GM23338 (cell line): ENCODE measurements around the gene WDR49. TPM values are rescaled to one million over a fixed set of nuclear protein-coding genes. Genes with fewer than 3 reads are reported as not detected.

Experiments used
- ATAC-seq: fragments of 200-7000 bp; cut with Tn5 transposase; 3 replicates; pipeline ENCODE4 v1.9.1; 2020
- DNase-seq: peaks from one replicate; pipeline ENCODE4 v3.0.0-alpha.2; 2015; ENCODE audit warnings: low spot score
- H2AFZ ChIP-seq: fragments of 200-600 bp; sonication (generic); 2 replicates; pipeline ENCODE4 v1.8.0; 2016; ENCODE audit warnings: antibody characterized with exemption, mild to moderate bottlenecking, moderate library complexity
- H3F3A ChIP-seq: fragments of 200-600 bp; sonication (generic); replicated peaks from 2 replicates; pipeline ENCODE4 v1.8.0; 2017; ENCODE audit warnings: antibody characterized with exemption, mixed run types, low read depth
- H3K27ac ChIP-seq: fragments of 200-600 bp; sonication (generic); 2 replicates; pipeline ENCODE4 v1.6.1; 2016; ENCODE audit warnings: low read depth
- H3K27me3 ChIP-seq: fragments of 200-600 bp; sonication (generic); 2 replicates; pipeline ENCODE4 v1.8.0; 2016; ENCODE audit warnings: mild to moderate bottlenecking, mixed run types, moderate library complexity; ENCODE audit not compliant: insufficient read depth
- H3K36me3 ChIP-seq: fragments of 200-600 bp; sonication (generic); 2 replicates; pipeline ENCODE4 v1.8.0; 2016; ENCODE audit warnings: mild to moderate bottlenecking; ENCODE audit not compliant: insufficient read depth
- H3K4me1 ChIP-seq: fragments of 200-600 bp; sonication (generic); 2 replicates; pipeline ENCODE4 v1.8.0; 2016; ENCODE audit warnings: mild to moderate bottlenecking, moderate library complexity; ENCODE audit not compliant: insufficient read depth
- H3K4me2 ChIP-seq: fragments of 200-600 bp; sonication (generic); 2 replicates; pipeline ENCODE4 v1.7.1; 2017; ENCODE audit warnings: mixed run types
- H3K4me3 ChIP-seq: fragments of 200-600 bp; sonication (generic); 2 replicates; pipeline ENCODE4 v1.6.1; 2016; ENCODE audit warnings: mixed run types
- H3K79me2 ChIP-seq: fragments of 200-600 bp; sonication (generic); replicated peaks from 2 replicates; pipeline ENCODE4 v1.8.0; 2017; ENCODE audit warnings: mild to moderate bottlenecking; ENCODE audit not compliant: insufficient read depth
- H3K9me2 ChIP-seq: fragments of 200-600 bp; sonication (generic); 2 replicates; pipeline ENCODE4 v1.8.0; 2017; ENCODE audit not compliant: insufficient read depth
- H4K20me1 ChIP-seq: fragments of 200-600 bp; sonication (generic); replicated peaks from 2 replicates; pipeline ENCODE4 v1.8.0; 2017; ENCODE audit warnings: mild to moderate bottlenecking; ENCODE audit not compliant: insufficient read depth
- H3K27ac Mint-ChIP-seq: 2 replicates; pipeline ENCODE4 v1.8.0; 2020; ENCODE audit warnings: inconsistent platforms, mild to moderate bottlenecking, moderate library complexity, mixed read lengths
- H3K27me3 Mint-ChIP-seq: 3 replicates; pipeline ENCODE4 v1.8.0; 2022; ENCODE audit warnings: low read depth, mild to moderate bottlenecking, moderate library complexity, mixed read lengths, inconsistent platforms; ENCODE audit not compliant: insufficient read depth, poor library complexity
- H3K36me3 Mint-ChIP-seq: 3 replicates; pipeline ENCODE4 v1.8.0; 2021; ENCODE audit warnings: low read depth, mild to moderate bottlenecking, inconsistent platforms, moderate library complexity, mixed read lengths
- H3K4me1 Mint-ChIP-seq: 3 replicates; pipeline ENCODE4 v1.8.0; 2020; ENCODE audit warnings: mild to moderate bottlenecking, inconsistent platforms, mixed read lengths
- H3K4me3 Mint-ChIP-seq: 3 replicates; pipeline ENCODE4 v1.8.0; 2021; ENCODE audit warnings: moderate library complexity, mild to moderate bottlenecking, inconsistent platforms, mixed read lengths
- H3K9me3 Mint-ChIP-seq: 3 replicates; pipeline ENCODE4 v1.8.0; 2020; ENCODE audit warnings: moderate library complexity, mild to moderate bottlenecking, inconsistent platforms, mixed read lengths
- CREB1 ChIP-seq: fragments of 250-450 bp; sonication (Bioruptor Pico); IDR thresholded peaks from 2 replicates; pipeline ENCODE4 v1.5.0; 2020; ENCODE audit warnings: low read depth, mild to moderate bottlenecking, moderate library complexity
- CTCF ChIP-seq, 2 experiments: fragments of 200-600 bp in 1 of 2; sonication (generic) in 1 of 2; conservative IDR thresholded peaks; 2 replicates each; pipeline versions ENCODE4 v1.5.1 to v1.6.1; 2016 to 2017; ENCODE audit warnings: antibody characterized with exemption in 2 of 2, low read depth in 2 of 2, mild to moderate bottlenecking in 2 of 2, moderate library complexity in 1 of 2
- NANOG ChIP-seq: IDR thresholded peaks from 2 replicates; pipeline ENCODE4 v1.6.1; 2016; ENCODE audit warnings: antibody characterized with exemption, borderline replicate concordance
- POLR2AphosphoS5 ChIP-seq: IDR thresholded peaks from 2 replicates; pipeline ENCODE4 v1.6.1; 2016; ENCODE audit warnings: antibody characterized with exemption, low read depth
- REST ChIP-seq: IDR thresholded peaks from one replicate; pipeline ENCODE4 v1.6.1; 2018; ENCODE audit warnings: antibody characterized with exemption; ENCODE audit not compliant: unreplicated experiment
- STAT1 ChIP-seq: IDR thresholded peaks from one replicate; pipeline ENCODE4 v1.6.1; 2016; ENCODE audit warnings: antibody characterized with exemption; ENCODE audit not compliant: unreplicated experiment
- ZNF114 ChIP-seq: fragments of 250-450 bp; sonication (Bioruptor Pico); IDR thresholded peaks from 2 replicates; pipeline ENCODE4 v1.5.0; 2020; ENCODE audit warnings: mild to moderate bottlenecking, moderate library complexity
- ZNF331 ChIP-seq: fragments of 250-450 bp; sonication (Bioruptor Pico); IDR thresholded peaks from 2 replicates; pipeline ENCODE4 v1.5.0; 2020; ENCODE audit warnings: low read depth, mild to moderate bottlenecking, moderate library complexity
- ZNF462 ChIP-seq: fragments of 250-450 bp; sonication (Bioruptor Pico); IDR thresholded peaks from 2 replicates; pipeline ENCODE4 v1.5.0; 2020; ENCODE audit warnings: mild to moderate bottlenecking, moderate library complexity
- polyA plus RNA-seq: library from polyadenylated mRNA; unstranded; fragments of >200 nt; fragmentation: Nextera tagmentation; extraction: Ambion mirVana; gene quantifications from 2 replicates; pipeline ENCODE4 v1.2.1, GENCODE V29; 2016
- total RNA-seq: library from RNA; depleted of rRNA; stranded (reverse); fragments of >200 nt; shearing (Covaris generic); gene quantifications from 2 replicates; pipeline ENCODE4 v1.2.3, GENCODE V29; 2014

WDR49 gene
- total and polyA plus RNA-seq, 2 experiments from 2014 or later, result 1.4 to 1.9 TPM

- TF ChIP-seq REST (no peak), CREB1 (no peak), POLR2AphosphoS5 (no peak), CTCF (conservative IDR thresholded peaks at IDR 0.05; ENCODE audit: low read depth in 2 of 2) (no peak), ZNF114 (CRISPR knock-in tag) (no peak)
Observed at GRCh38 chr3:167675848-167676247, 22.1 kb upstream of the WDR49 start (continued).

- Mint-ChIP-seq H3K4me1 (peaks cover 8% of the 10 kb centered on the region), H3K9me3 (peaks cover 21% of the 10 kb centered on the region), H3K4me3 (no peak overlapping the region), H3K36me3 (peaks cover 66% of the 10 kb centered on the region), H3K27ac (no peak overlapping the region), H3K27me3 (no peaks in the 10 kb centered on the region)
- Histone ChIP-seq H3F3A (no peaks in the 10 kb centered on the region), H3K27me3 (no peaks in the 10 kb centered on the region), H3K4me3 (no peak overlapping the region), H3K36me3 (peaks cover 14% of the 10 kb centered on the region; the same call in 1 of the 2 replicates), H3K9me2 (0 out of 2 replicates have a peak, but pooled peaks cover 8% of the 10 kb centered on the region), H2AFZ (no peak overlapping the region), H3K79me2 (no peaks in the 10 kb centered on the region), H3K4me2 (no peak overlapping the region), H4K20me1 (0 out of 2 replicates have a peak, but pooled peaks cover 3% of the 10 kb centered on the region), H3K4me1 (no peaks in the 10 kb centered on the region), H3K27ac (no peak overlapping the region)
- ATAC-seq (no peak), DNase-seq (no peak)
- TF ChIP-seq ZNF462 (CRISPR knock-in tag), result no peak
- TF ChIP-seq STAT1, result no peak
- TF ChIP-seq NANOG, result no peak
- no peak for TF ChIP-seq ZNF331 (CRISPR knock-in tag)
- TF ChIP-seq POLR2AphosphoS5, result no peak
- TF ChIP-seq CTCF (conservative IDR thresholded peaks at IDR 0.05; ENCODE audit: low read depth in 2 of 2), result no peak
Observed at GRCh38 chr3:167673221-167673620, 19.5 kb upstream of the WDR49 start.
